Hindlimb muscle (tissue), 1 donor: Measurements from ENCODE around the gene CNIH1. TPM values are rescaled to one million over a fixed set of nuclear protein-coding genes. Genes with fewer than 3 reads are reported as not detected.

Experiments used
- DNase-seq: peaks from one replicate; pipeline ENCODE4 v3.0.0-alpha.2; 2013
- polyA plus RNA-seq: library from polyadenylated mRNA; unstranded; fragments of 120-200 nt; gene quantifications from one replicate; pipeline ENCODE4 v1.2.1, GENCODE V29; 2013; ENCODE audit not compliant: insufficient read length

The CNIH1 gene
- 155 TPM for polyA plus RNA-seq

- DNase-seq: peak; percentile 95
These were observed at the start of gene CNIH1 for GRCh38 chr14:54440873-54441868. Gene CNIH1 (minus strand): TSS chr14:54441374. CDS start chr14:54441327, 47 bp downstream.

GRCh38 chr14:54490445-54491175 lies 49.4 kb upstream of the CNIH1 start:
- DNase-seq: no peak

GRCh38 chr14:54489731-54490444 lies 48.7 kb upstream of the CNIH1 start:
- no peak for DNase-seq

GRCh38 chr14:54489318-54489683 lies 48.1 kb upstream of the CNIH1 start:
- DNase-seq: no peak

GRCh38 chr14:54488646-54489317 lies 47.6 kb upstream of the CNIH1 start, which contains the start of gene GMFB:
Gene GMFB (minus strand): TSS chr14:54488980. CDS start chr14:54488927, 53 bp downstream.
- DNase-seq: peak; percentile 94

- peak; percentile 19 for DNase-seq
These were observed 47.1 kb upstream of the CNIH1 start for GRCh38 chr14:54488318-54488645.

- DNase-seq: no peak
These were observed 46.6 kb upstream of the CNIH1 start for GRCh38 chr14:54487771-54488170.

- no peak for DNase-seq
These were observed 45.5 kb upstream of the CNIH1 start for GRCh38 chr14:54486685-54487084.

- no peak for DNase-seq
These were observed 42.7 kb upstream of the CNIH1 start for GRCh38 chr14:54483846-54484245.

GRCh38 chr14:54483073-54483745 lies 42.0 kb upstream of the CNIH1 start:
- DNase-seq: no peak

GRCh38 chr14:54481695-54482094 lies 40.5 kb upstream of the CNIH1 start:
- DNase-seq: no peak

- no peak for DNase-seq
These were observed 39.8 kb upstream of the CNIH1 start for GRCh38 chr14:54480830-54481562.

GRCh38 chr14:54478636-54479215 lies 37.6 kb upstream of the CNIH1 start:
- DNase-seq: no peak

GRCh38 chr14:54475911-54476310 lies 34.7 kb upstream of the CNIH1 start:
- no peak for DNase-seq

- no peak for DNase-seq
These were observed 34.2 kb upstream of the CNIH1 start for GRCh38 chr14:54475187-54475899.

- DNase-seq: no peak
These were observed 33.1 kb upstream of the CNIH1 start for GRCh38 chr14:54474232-54474793.

GRCh38 chr14:54472315-54472714 lies 31.1 kb upstream of the CNIH1 start:
- DNase-seq: no peak

- DNase-seq: no peak
These were observed 30.5 kb upstream of the CNIH1 start for GRCh38 chr14:54471641-54472040.

GRCh38 chr14:54470701-54471100 lies 29.5 kb upstream of the CNIH1 start:
- DNase-seq: no peak

- no peak for DNase-seq
These were observed 26.1 kb upstream of the CNIH1 start for GRCh38 chr14:54467280-54467679.
